ENCODE data around the gene SPACA9. TPM values are rescaled to one million over a fixed set of nuclear protein-coding genes. Genes with fewer than 3 reads are reported as not detected.
A peak's percentile ranks its signal among the peaks of the same experiment; 100 is the strongest.

Gene SPACA9
- total and polyA plus RNA-seq, 8 donors: 1.0 to 3.6 (median 2.2) TPM

DNA sequence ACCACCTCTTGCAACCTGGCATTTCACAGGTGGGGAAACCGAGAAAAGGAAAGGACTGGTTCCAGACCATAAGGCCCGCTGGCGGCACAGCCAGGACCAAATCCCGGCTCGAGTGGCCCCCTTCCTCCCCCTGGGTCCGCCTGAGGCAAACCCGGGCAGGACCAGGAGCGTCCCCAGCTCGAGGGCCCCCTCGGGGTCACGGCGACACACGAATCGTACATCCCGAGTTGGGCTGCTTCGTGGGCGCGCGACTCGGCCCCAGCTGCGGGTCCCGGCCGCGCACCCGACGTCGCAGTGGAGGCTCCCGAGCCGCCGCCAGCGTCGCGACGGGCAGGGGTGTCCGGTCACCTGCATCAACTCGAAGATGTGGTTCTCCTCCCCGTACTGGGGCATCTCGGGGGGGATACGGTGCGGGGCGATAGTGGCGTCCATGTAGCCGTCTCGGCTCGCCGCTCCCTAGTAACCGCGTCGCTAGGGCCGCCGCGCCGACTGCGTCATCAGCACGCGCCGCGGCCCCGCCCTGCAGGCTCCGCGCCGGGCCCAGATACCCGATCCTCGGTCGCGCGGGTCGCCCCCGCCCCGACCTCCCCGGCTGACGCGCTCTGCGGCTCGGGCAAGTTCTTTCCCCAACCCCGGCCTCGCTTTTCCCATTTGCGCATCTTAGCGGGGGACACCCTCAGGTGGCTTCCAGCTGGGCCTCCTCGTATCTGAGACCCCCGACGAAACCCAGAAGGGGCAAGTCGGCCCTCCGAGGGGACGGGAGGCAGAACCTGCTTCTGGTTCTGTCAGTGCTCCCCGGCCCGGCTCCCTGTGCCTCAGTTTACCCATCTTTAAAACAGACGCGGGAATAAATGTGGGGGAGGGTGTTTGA, 639 bp upstream of the SPACA9 start, which contains the start of gene AK8:
TSS of gene AK8 (minus strand) at position 461 of the 871 bp plus-strand sequence. CDS start at position 432, 29 bp downstream.
- no peak for TF ChIP-seq CTCF (IDR thresholded peaks at IDR 0.05)
- Histone ChIP-seq H3K9me3 (no peaks in the 10 kb centered on the region), H3K36me3 (no peaks in the 10 kb centered on the region), H3K27ac (peak within 1 kb of the TSS in 3 of 4 donors; percentile 27 to 51 (median 38)), H3K4me3 (peak within 1 kb of the TSS; percentile 54 to 99 (median 76)), H3K4me1 (peaks cover 0 to 4% (median 0%) of the 10 kb centered on the region in 3 donors), H3K27me3 (no peaks in the 10 kb centered on the region)
- DNase-seq: peak; percentile 34 to 91 (median 78)
- peak; percentile 93 to 96 (median 95) for ATAC-seq
- FAIRE-seq: no peak
- WGBS, 2 donors: 0 to 1% methylated on average over 88 to 89 of the region's 89 CpGs
- intact Hi-C loops (cut with DNase I): no loop called here

DNA sequence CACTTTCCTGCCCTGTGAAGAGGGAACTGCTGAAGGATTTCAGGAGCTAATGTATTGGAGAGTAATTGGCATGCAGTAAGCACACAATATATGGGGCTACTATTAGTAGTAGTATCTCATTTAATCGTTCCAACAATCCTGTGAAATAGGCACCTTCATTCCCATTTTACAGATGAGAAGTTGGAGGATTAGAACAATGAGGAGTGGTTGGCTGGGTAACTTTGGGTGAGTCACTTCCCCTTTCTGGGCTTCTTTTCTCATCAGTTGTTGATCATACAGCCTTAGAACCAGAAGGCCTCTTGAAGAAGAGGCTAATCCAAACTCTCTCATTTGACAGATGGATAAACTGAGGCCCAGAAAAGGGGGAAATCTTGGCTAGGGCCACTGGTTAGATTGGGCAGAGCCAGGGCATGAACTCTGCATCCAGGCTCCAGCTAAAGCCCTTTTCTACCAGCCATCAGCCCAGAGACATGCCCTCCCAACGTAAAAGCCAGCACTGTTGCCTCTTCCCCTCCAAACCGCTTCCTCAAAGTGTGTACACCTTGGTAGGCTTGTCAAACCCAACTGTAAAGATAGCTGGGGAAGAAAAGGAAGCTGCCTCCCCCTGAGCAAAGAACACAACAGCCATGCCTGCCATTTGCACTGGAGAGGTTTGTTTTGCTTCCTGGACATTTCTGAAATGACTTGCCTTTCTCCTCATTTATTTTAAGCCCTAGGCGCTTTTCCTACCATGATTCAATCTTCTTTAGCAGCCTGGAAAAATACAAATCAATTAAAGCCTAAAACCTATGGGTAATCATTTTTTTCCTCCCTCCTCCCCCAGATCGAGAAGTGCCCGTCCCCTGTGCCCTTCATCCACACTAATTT, 992 bp downstream of the SPACA9 start:
- ATAC-seq (no peak), DNase-seq (no peak), FAIRE-seq (no peak)
- Histone ChIP-seq H3K4me3 (peak overlapping the region in 1 of 4 donors; percentile 99), H3K27ac (no peak overlapping the region), H3K27me3 (no peaks in the 10 kb centered on the region), H3K4me1 (peaks cover 0 to 4% (median 0%) of the 10 kb centered on the region in 3 donors), H3K36me3 (no peaks in the 10 kb centered on the region), H3K9me3 (no peaks in the 10 kb centered on the region)
- 83 to 90% methylated on average over 6 of the region's 6 CpGs for WGBS, 2 donors
- intact Hi-C loops (cut with DNase I): no loop called here
- no peak for TF ChIP-seq CTCF (IDR thresholded peaks at IDR 0.05)

DNA sequence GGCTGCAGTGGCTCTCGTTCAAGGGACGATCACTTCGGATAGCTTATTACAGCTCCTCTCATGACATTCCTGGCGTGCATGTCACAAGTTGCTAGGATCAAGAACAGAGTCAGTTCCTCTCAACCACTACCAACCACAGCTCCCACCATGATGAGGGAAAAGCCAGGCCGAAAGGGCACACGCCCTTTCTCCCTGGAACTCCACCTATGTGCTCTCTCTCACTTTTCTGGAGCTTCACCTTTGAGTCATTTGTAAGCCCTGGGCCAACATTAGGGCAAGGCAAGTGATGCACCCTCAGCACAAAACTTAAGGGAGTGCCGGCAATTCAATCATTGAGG, 1.6 kb downstream of the SPACA9 start:
- 84 to 86% methylated on average over 7 of the region's 7 CpGs for WGBS, 2 donors
- ATAC-seq (no peak), DNase-seq (no peak), FAIRE-seq (no peak)
- Histone ChIP-seq H3K9me3 (no peaks in the 10 kb centered on the region), H3K4me1 (peaks cover 0 to 4% (median 0%) of the 10 kb centered on the region in 3 donors), H3K4me3 (no peak overlapping the region), H3K27ac (no peak overlapping the region), H3K27me3 (no peaks in the 10 kb centered on the region), H3K36me3 (no peaks in the 10 kb centered on the region)
- intact Hi-C loops (cut with DNase I): no loop called here
- no peak for TF ChIP-seq CTCF (IDR thresholded peaks at IDR 0.05)

DNA sequence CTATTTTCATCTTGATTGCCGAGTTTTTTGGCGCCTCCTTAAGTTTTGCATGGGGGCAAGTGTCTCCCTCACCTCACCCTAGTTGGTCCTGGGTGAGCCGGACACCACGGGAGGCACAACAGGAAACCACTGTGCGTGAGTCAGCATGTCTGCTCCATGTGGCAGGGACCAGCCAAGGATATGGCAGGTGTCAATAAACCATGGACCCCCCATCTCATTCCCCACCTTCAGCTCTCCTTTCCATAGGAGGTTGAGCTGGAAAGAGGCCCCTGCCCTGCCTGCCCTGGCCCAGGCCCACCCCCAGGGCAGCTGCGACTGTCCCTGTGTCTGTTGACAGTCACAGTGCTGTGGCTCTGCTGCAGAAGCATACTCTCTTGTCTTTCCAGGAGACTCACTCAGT, 3.1 kb downstream of the SPACA9 start:
- H3K27ac ChIP-seq: no peak overlapping the region
- no peak for TF ChIP-seq CTCF (IDR thresholded peaks at IDR 0.05)
- H3K4me1 ChIP-seq: peaks cover 0 to 4% (median 0%) of the 10 kb centered on the region in 3 donors
- no peaks in the 10 kb centered on the region for H3K36me3 ChIP-seq
- intact Hi-C loops (cut with DNase I): no loop called here
- DNase-seq (no peak), FAIRE-seq (no peak), ATAC-seq (no peak)
- H3K4me3 ChIP-seq: no peak overlapping the region
- 79 to 85% methylated on average over 6 of the region's 6 CpGs for WGBS, 2 donors
- no peaks in the 10 kb centered on the region for H3K9me3 ChIP-seq
- H3K27me3 ChIP-seq: no peaks in the 10 kb centered on the region
